Colonic mucosa (tissue), 4 donors: ENCODE measurements around the gene TMCO1. TPM values are rescaled to one million over a fixed set of nuclear protein-coding genes. Genes with fewer than 3 reads are reported as not detected.

Experiments
- DNase-seq: peaks from one replicate; pipeline ENCODE4 v3.0.0-alpha.2; 2020
- H3K27ac ChIP-seq: fragments of 200-600 bp; one replicate; pipeline ENCODE4 v1.8.0; 2021
- H3K27me3 ChIP-seq: fragments of 200-600 bp; one replicate; pipeline ENCODE4 v1.8.0; 2021
- H3K36me3 ChIP-seq: fragments of 200-600 bp; one replicate; pipeline ENCODE4 v1.8.0; 2021
- H3K4me1 ChIP-seq: fragments of 200-600 bp; one replicate; pipeline ENCODE4 v1.8.0; 2021; ENCODE audit warnings: mild to moderate bottlenecking
- H3K4me3 ChIP-seq: fragments of 200-600 bp; one replicate; pipeline ENCODE4 v1.8.0; 2021
- H3K9ac ChIP-seq, 2 donors: one replicate each; pipeline ENCODE4 v1.7.0; 2013; ENCODE audit warnings: control low read depth in 2 of 2, low read depth in 2 of 2, low read length in 2 of 2
- H3K9me3 ChIP-seq: fragments of 200-600 bp; one replicate; pipeline ENCODE4 v1.8.0; 2021
- CTCF ChIP-seq: fragments of 200-600 bp; IDR thresholded peaks from one replicate; pipeline ENCODE4 v1.8.0; 2022; ENCODE audit warnings: antibody characterized with exemption, mild to moderate bottlenecking
- intact Hi-C: fragments of 100-400 bp; cut with DNase I; formaldehyde crosslinking; loops from one replicate; pipeline ENCODE4 v1.14.1; 2022
- total RNA-seq, 2 donors: library from RNA; stranded (reverse); fragmentation: NEBNext Ultra II Directional in 1 of 2; extraction: Animal tissue kit (Norgen Biotek cat#: 25700) in 1 of 2; gene quantifications; one replicate each; pipeline ENCODE4 v1.2.1, GENCODE V29; 2021
- donor health status: healthy.
- donor health status: DM: no; HTN: no; CAD: no.
- donor health status: DM: no; HTN: no; CAD: no.

Gene TMCO1
- total RNA-seq, 2 donors from 2014 or later, result 149 to 173 TPM

- H3K36me3 ChIP-seq, result no peaks in the 10 kb centered on the region
- no peaks in the 10 kb centered on the region for H3K27me3 ChIP-seq
- no peak overlapping the region for H3K27ac ChIP-seq
- no peak for TF ChIP-seq CTCF
- no peak overlapping the region for H3K4me3 ChIP-seq
- H3K4me1 ChIP-seq, result peaks cover 3% of the 10 kb centered on the region
- H3K9me3 ChIP-seq, result no peaks in the 10 kb centered on the region
- DNase-seq, result no peak
- intact Hi-C loops, result no loop called here
- no peak overlapping the region for H3K9ac ChIP-seq
Observed at GRCh38 chr1:165773324-165773965, 4.8 kb upstream of the TMCO1 start.

GRCh38 chr1:165772739-165773138 is 4.1 kb upstream of the TMCO1 start:
- DNase-seq, result no peak
- Histone ChIP-seq H3K36me3 (no peaks in the 10 kb centered on the region), H3K9me3 (no peaks in the 10 kb centered on the region), H3K27me3 (no peaks in the 10 kb centered on the region), H3K4me1 (peaks cover 3% of the 10 kb centered on the region), H3K27ac (no peak overlapping the region), H3K4me3 (no peak overlapping the region), H3K9ac (no peak overlapping the region)
- intact Hi-C loops, result no loop called here
- TF ChIP-seq CTCF, result no peak

- Histone ChIP-seq H3K9me3 (no peaks in the 10 kb centered on the region), H3K4me3 (no peak overlapping the region), H3K27ac (no peak overlapping the region), H3K4me1 (no peaks in the 10 kb centered on the region), H3K36me3 (no peaks in the 10 kb centered on the region), H3K9ac (no peak overlapping the region), H3K27me3 (no peaks in the 10 kb centered on the region)
- intact Hi-C loops, result loop anchor here (10.0 kb wide), 1 partner anchor 129 kb away; the partner anchor contains the start of gene MGST3
- no peak for TF ChIP-seq CTCF
- no peak for DNase-seq
Observed at GRCh38 chr1:165764277-165764676, 4.4 kb downstream of the TMCO1 start.

GRCh38 chr1:165763442-165763841 is 5.2 kb downstream of the TMCO1 start:
- Histone ChIP-seq H3K27me3 (no peaks in the 10 kb centered on the region), H3K4me1 (no peaks in the 10 kb centered on the region), H3K27ac (no peak overlapping the region), H3K4me3 (no peak overlapping the region), H3K9ac (no peak overlapping the region), H3K36me3 (no peaks in the 10 kb centered on the region), H3K9me3 (no peaks in the 10 kb centered on the region)
- no peak for DNase-seq
- intact Hi-C loops, result loop anchor here (10.0 kb wide), 1 partner anchor 129 kb away; the partner anchor contains the start of gene MGST3
- TF ChIP-seq CTCF, result no peak

- no peak overlapping the region for H3K4me3 ChIP-seq
- no peak for DNase-seq
- no peaks in the 10 kb centered on the region for H3K9me3 ChIP-seq
- H3K27me3 ChIP-seq, result no peaks in the 10 kb centered on the region
- H3K36me3 ChIP-seq, result no peaks in the 10 kb centered on the region
- no peaks in the 10 kb centered on the region for H3K4me1 ChIP-seq
- H3K9ac ChIP-seq, result no peak overlapping the region
- no peak overlapping the region for H3K27ac ChIP-seq
- TF ChIP-seq CTCF, result no peak
- intact Hi-C loops, result loop anchor here (10.0 kb wide), 1 partner anchor 128 kb away; the partner anchor contains the start of gene MGST3
Observed at GRCh38 chr1:165762725-165763124, 5.9 kb downstream of the TMCO1 start.
